Endodermal cell (in vitro differentiated cells): ENCODE measurements around the gene RABGAP1L. TPM values are rescaled to one million over a fixed set of nuclear protein-coding genes. Genes with fewer than 3 reads are reported as not detected.

ENCODE experiments used
- DNase-seq: peaks from one replicate; pipeline ENCODE4 v3.0.0-alpha.2; 2017
- H3K27ac ChIP-seq: 2 replicates; pipeline ENCODE4 v1.5.1; 2013; ENCODE audit warnings: mild to moderate bottlenecking, low read depth, low read length, moderate library complexity
- H3K27me3 ChIP-seq: 2 replicates; pipeline ENCODE4 v1.6.1; 2013; ENCODE audit warnings: mild to moderate bottlenecking, low read length, moderate library complexity; ENCODE audit not compliant: insufficient read depth, control insufficient read depth, poor library complexity, severe bottlenecking
- H3K36me3 ChIP-seq: 2 replicates; pipeline ENCODE4 v1.7.0; 2013; ENCODE audit warnings: mild to moderate bottlenecking, low read length, moderate library complexity; ENCODE audit not compliant: control insufficient read depth, insufficient read depth
- H3K4me1 ChIP-seq: one replicate; pipeline ENCODE4 v1.7.0; 2013; ENCODE audit warnings: low read length; ENCODE audit not compliant: control insufficient read depth, insufficient read depth
- H3K4me3 ChIP-seq: 2 replicates; pipeline ENCODE4 v1.5.1; 2013; ENCODE audit warnings: mild to moderate bottlenecking, low read length, moderate library complexity
- H3K9ac ChIP-seq: 2 replicates; pipeline ENCODE4 v1.6.1; 2013; ENCODE audit warnings: mild to moderate bottlenecking, low read length, moderate library complexity; ENCODE audit not compliant: poor library complexity, severe bottlenecking; ENCODE audit errors: extremely low read depth
- H3K9me3 ChIP-seq: 2 replicates; pipeline ENCODE4 v1.6.1; 2013; ENCODE audit warnings: mild to moderate bottlenecking, low read length, moderate library complexity; ENCODE audit not compliant: control insufficient read depth
- H3K27ac Mint-ChIP-seq: 2 replicates; pipeline ENCODE4 v1.8.0; 2020; ENCODE audit warnings: mixed read lengths
- H3K27me3 Mint-ChIP-seq: 2 replicates; pipeline ENCODE4 v1.8.0; 2021; ENCODE audit warnings: mild to moderate bottlenecking, mixed read lengths; ENCODE audit not compliant: insufficient read depth
- H3K36me3 Mint-ChIP-seq: 2 replicates; pipeline ENCODE4 v1.8.0; 2020; ENCODE audit warnings: low read depth, mixed read lengths
- H3K4me1 Mint-ChIP-seq: 2 replicates; pipeline ENCODE4 v1.8.0; 2020; ENCODE audit warnings: mixed read lengths
- H3K4me3 Mint-ChIP-seq: 2 replicates; pipeline ENCODE4 v1.8.0; 2020; ENCODE audit warnings: mild to moderate bottlenecking, moderate library complexity, mixed read lengths
- H3K9me3 Mint-ChIP-seq: 2 replicates; pipeline ENCODE4 v1.8.0; 2020; ENCODE audit warnings: mild to moderate bottlenecking, mixed read lengths
- WGBS, 2 experiments: methylation state at CpG; one replicate each; pipeline versions ENCODE4 v1.1.5 to v1.1.7; 2013; ENCODE audit warnings: missing lambda C conversion rate in 2 of 2, mixed read lengths in 1 of 2; ENCODE audit not compliant: insufficient coverage in 1 of 2, insufficient read length in 1 of 2; 5-methylcytosine and 5-hydroxymethylcytosine counted together
- total RNA-seq, 2 donors: library from RNA; stranded (reverse); fragmentation: NEBNext Ultra II Directional in 1 of 2; extraction: Animal tissue kit (Norgen Biotek cat#: 25700) in 1 of 2; gene quantifications; 2 replicates in 1 of 2; 3 replicates in 1 of 2; pipeline ENCODE4 v1.2.1, GENCODE V29; 2021
- TF ChIP-seq, protein P1 (sequence below): fragments of 200-600 bp; sonication (generic); conservative IDR thresholded peaks from 2 replicates; pipeline ENCODE4 v1.5.0; 2021; ENCODE audit warnings: antibody characterized with exemption, mild to moderate bottlenecking

RABGAP1L gene
- total RNA-seq, 2 donors from 2014 or later, result 32.5 to 36.9 TPM

DNA sequence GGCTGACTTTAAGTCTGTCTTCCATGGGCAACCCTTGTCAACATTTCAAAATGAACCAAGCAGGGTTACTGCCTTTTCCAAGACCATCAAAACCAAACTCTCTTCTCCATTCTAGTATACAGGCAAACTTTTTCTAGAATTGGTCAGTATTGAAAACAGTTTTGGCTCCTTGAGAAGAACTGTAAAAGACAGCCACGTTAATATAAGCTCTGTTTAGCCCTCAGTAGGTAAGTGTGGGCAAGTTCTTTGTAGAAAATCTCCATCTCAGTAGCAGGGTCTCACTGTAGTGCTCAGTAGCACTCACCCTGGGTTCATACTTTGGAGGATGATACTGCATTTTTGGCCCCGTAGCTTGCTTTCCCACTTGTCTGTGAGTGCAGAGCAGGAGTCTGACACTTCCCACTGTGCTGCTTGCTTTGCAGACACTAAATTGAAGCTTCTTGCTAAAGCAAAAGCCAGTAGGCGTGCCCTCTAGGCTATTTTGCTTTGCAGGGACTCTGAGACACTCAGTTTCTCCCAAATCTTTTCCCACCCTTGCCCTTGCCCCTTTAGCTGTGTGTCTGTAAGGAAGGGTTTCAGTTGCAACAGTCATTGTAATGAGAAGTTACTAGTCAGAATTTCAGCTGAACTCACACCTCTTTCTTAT lies 806.2 kb downstream of the RABGAP1L start:
- DNase-seq, result peak; percentile 70
- Mint-ChIP-seq H3K9me3 (no peaks in the 10 kb centered on the region), H3K27me3 (no peaks in the 10 kb centered on the region), H3K4me3 (peak overlapping the region; percentile 25), H3K4me1 (peaks cover 46% of the 10 kb centered on the region), H3K27ac (peak overlapping the region; percentile 88), H3K36me3 (no peaks in the 10 kb centered on the region)
- H3K4me3 ChIP-seq, result peak overlapping the region; percentile 26
- H3K27me3 ChIP-seq, result no peaks in the 10 kb centered on the region
- H3K27ac ChIP-seq, result peak overlapping the region; percentile 8
- 50 to 55% methylated on average over 3 of the region's 3 CpGs for WGBS, 2 experiments
- no peaks in the 10 kb centered on the region for H3K36me3 ChIP-seq
- H3K9me3 ChIP-seq, result no peaks in the 10 kb centered on the region
- H3K4me1 ChIP-seq, result peaks cover 16% of the 10 kb centered on the region
- TF ChIP-seq, protein P1, sequence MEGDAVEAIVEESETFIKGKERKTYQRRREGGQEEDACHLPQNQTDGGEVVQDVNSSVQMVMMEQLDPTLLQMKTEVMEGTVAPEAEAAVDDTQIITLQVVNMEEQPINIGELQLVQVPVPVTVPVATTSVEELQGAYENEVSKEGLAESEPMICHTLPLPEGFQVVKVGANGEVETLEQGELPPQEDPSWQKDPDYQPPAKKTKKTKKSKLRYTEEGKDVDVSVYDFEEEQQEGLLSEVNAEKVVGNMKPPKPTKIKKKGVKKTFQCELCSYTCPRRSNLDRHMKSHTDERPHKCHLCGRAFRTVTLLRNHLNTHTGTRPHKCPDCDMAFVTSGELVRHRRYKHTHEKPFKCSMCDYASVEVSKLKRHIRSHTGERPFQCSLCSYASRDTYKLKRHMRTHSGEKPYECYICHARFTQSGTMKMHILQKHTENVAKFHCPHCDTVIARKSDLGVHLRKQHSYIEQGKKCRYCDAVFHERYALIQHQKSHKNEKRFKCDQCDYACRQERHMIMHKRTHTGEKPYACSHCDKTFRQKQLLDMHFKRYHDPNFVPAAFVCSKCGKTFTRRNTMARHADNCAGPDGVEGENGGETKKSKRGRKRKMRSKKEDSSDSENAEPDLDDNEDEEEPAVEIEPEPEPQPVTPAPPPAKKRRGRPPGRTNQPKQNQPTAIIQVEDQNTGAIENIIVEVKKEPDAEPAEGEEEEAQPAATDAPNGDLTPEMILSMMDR, result no peak
- H3K9ac ChIP-seq, result no peak overlapping the region

DNA sequence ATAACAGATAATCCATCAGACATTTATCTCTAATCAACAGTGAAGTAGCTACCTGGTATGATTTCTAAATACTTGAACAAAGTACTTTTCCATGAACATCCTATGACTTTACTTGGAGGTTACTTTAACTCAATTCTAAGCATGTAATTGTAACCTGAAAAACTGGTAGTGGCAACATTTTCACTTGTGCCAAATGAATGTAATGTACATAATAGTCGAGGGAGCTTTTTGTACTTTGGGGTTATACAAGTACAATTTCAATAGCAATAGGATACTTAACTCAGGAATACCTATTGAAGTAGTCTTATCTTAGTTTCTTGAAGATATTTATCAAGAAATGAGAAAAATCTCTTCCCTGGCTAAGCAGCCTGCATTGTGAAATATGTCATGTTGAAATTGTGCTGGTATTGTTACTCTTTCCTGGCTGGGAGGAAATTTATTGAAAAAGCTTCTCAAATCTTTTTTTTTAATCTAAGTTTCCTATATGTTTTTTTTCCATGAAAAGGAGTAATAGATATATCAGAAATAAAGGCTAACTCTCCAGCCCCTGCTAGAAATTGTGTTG lies 806.8 kb downstream of the RABGAP1L start:
- no peak for DNase-seq
- peak overlapping the region; percentile 26 for H3K4me3 ChIP-seq
- H3K4me1 ChIP-seq, result peaks cover 16% of the 10 kb centered on the region
- Mint-ChIP-seq H3K27ac (peak overlapping the region; percentile 88), H3K4me1 (peaks cover 46% of the 10 kb centered on the region), H3K27me3 (no peaks in the 10 kb centered on the region), H3K4me3 (no peak overlapping the region), H3K9me3 (no peaks in the 10 kb centered on the region), H3K36me3 (no peaks in the 10 kb centered on the region)
- H3K36me3 ChIP-seq, result no peaks in the 10 kb centered on the region
- peak overlapping the region; percentile 8 for H3K27ac ChIP-seq
- H3K27me3 ChIP-seq, result no peaks in the 10 kb centered on the region
- WGBS, 2 experiments, result 85% methylated on average over 1 of the region's 1 CpG; no CpG with 5 or more reads in 1 of the 2 experiments
- TF ChIP-seq, protein P1, result no peak
- H3K9me3 ChIP-seq, result no peaks in the 10 kb centered on the region
- no peak overlapping the region for H3K9ac ChIP-seq

DNA sequence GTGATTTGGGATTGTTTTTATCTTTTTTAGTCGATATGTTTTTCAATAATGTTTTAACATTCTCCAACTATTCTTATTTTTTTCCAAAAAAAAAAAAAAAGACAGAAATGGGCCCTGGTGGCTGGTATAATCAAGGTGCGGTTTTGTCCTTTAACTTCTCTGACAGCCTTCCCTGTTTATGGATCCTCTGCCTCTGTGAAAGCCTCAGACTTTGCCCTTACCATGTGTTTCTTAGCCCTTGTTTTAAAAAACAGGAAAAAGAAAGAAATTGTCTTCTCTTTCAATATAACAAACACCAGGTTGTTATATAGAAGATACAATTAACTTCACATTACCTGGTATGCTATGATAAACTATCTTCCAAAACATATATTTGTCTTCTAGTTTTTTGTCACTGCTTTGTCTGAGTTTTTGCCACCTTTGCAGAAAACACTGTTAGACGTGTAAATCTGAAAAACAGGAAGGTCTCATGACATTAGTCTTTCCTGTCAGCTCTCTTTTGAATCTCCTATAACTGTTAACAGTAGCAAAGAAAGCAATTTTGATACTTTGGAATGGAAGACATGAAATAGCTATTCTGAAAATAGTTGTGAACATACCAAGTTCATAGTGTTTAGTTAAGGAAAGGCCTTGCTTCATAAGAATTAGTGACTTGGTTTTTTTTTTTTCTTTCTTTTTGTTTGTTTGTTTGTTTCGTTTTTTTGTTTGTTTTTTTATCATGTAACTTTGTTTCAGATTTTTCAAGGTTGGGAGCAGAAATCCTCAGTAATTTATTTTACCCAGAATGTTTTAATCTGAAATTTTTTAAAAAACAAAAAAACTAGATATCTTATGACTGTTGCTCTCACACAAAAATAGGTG lies 808.8 kb downstream of the RABGAP1L start:
- H3K27me3 ChIP-seq, result no peaks in the 10 kb centered on the region
- TF ChIP-seq, protein P1, result no peak
- Mint-ChIP-seq H3K27ac (no peak overlapping the region), H3K27me3 (no peaks in the 10 kb centered on the region), H3K4me1 (peaks cover 58% of the 10 kb centered on the region), H3K4me3 (no peak overlapping the region), H3K9me3 (no peaks in the 10 kb centered on the region), H3K36me3 (no peaks in the 10 kb centered on the region)
- no peaks in the 10 kb centered on the region for H3K36me3 ChIP-seq
- DNase-seq, result no peak
- no peak overlapping the region for H3K27ac ChIP-seq
- 94 to 100% methylated on average over 1 to 2 of the region's 4 CpGs for WGBS, 2 experiments
- H3K9ac ChIP-seq, result no peak overlapping the region
- peaks cover 20% of the 10 kb centered on the region for H3K4me1 ChIP-seq
- no peaks in the 10 kb centered on the region for H3K9me3 ChIP-seq
- no peak overlapping the region for H3K4me3 ChIP-seq
